GM18499 (cell line): ENCODE data around the gene TIMM22.

ENCODE experiments used
- ATAC-seq: cut with Tn5 transposase; IDR thresholded peaks from one replicate; pipeline ENCODE4 v1.9.1; 2021; ENCODE audit warnings: moderate number of reproducible peaks; ENCODE audit not compliant: insufficient read depth, unreplicated experiment

The TIMM22 gene

GRCh38 chr17:1012823-1013728 lies 16.1 kb downstream of the TIMM22 start:
- ATAC-seq = no peak

- ATAC-seq = no peak
Measured at GRCh38 chr17:1013729-1014090, 16.8 kb downstream of the TIMM22 start.

DNA sequence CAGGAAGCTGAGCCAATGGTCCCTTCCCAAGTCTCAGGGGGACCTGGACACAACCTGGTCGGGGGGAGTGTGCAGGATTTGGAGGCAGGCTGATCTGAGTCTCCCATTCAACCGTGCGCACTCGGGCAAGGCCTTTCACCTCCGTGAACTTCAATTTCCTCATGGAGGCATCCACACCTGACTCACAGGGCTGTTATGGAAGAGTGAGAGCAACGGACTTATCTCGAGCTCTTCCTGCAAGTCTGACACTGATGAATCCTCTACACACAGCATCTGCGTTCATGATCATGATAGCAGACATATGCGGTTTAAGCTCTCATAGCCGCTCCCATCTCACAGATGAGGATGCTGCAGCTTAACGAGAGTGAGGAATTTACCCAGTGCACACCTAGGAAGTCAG lies 21.6 kb downstream of the TIMM22 start:
- no peak for ATAC-seq

GRCh38 chr17:1019451-1019850 lies 22.5 kb downstream of the TIMM22 start:
- ATAC-seq = no peak

DNA sequence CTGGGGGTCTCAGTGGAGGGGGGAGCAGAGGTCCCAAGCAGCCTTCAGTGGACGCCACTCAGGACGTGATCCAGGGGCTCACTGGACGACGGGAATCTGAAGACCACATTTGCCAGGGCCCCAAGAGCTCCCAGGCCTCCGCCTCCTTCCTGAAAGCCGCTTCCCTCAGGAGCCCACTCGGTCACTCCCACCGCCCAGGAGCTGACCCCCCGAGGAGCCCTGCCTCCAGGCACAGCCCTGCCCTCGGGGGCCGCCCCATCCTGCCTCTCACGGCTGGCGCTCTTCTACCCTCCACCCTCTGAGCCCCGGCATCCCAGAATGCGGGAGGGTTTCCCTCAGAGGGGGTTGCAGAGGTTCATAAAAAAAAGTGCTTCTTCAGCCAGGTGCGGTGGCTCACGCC lies 24.2 kb downstream of the TIMM22 start:
- ATAC-seq = no peak

- ATAC-seq = no peak
Measured at GRCh38 chr17:1022278-1023024, 25.5 kb downstream of the TIMM22 start.

DNA sequence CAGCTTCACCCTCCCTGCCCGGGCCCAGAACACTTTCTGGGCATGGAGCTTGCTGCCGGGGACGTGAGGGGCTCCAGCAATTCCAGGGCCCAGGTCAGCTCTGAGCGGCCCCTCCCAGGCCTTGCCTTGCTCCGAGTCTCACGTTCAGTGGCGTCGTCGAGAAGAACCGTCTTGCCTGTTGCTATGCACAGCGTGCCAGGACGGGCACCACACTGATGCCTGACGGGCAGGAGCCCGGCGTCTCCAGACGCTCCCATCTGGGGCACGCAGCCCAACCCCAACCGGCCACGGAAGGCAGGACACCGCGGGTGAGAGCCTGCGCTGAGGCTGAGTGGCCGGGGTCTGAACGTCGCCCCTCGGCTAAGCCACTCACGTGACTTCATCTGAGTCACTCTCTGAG lies 27.1 kb downstream of the TIMM22 start:
- ATAC-seq = no peak

GRCh38 chr17:1025733-1026598 lies 29.0 kb downstream of the TIMM22 start:
- no peak for ATAC-seq

DNA sequence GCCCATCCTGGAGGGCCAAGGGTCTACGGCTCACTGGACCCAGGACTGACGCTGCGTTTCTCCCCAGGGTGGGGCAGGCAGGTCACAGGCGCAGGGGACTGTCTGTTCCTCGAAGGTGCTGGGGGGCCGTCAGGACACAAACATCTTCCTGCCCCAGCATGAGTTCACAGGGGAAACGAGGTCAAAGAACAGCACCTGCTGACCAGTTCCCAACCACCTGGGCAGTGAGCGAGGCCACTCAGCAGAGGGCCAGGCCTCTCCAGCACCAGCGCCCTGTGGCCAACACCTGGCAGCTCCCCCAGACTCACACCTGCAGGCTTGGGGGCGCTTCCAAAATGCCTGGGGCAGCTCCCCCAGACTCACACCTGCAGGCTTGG lies 29.7 kb downstream of the TIMM22 start:
- ATAC-seq = no peak

DNA sequence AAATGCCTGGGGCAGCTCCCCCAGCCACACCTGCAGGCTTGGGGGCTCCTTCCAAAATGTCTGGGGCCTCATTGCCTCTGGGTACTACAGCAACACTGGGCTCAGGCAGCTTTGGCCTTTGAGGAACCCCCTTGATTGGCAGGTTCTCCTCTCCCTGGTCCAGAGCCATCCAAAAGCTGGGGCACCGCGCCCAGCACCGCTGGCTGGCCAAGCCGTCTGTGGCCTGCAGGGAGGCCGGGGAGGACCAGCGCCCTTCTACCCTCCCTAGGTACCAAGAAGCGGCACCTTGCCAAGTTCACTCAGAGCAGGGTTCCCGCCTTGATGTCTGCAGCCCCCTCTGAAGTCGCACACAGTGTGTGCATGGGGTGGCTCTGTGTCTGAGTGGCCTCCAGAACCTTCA lies 30.1 kb downstream of the TIMM22 start:
- no peak for ATAC-seq

DNA sequence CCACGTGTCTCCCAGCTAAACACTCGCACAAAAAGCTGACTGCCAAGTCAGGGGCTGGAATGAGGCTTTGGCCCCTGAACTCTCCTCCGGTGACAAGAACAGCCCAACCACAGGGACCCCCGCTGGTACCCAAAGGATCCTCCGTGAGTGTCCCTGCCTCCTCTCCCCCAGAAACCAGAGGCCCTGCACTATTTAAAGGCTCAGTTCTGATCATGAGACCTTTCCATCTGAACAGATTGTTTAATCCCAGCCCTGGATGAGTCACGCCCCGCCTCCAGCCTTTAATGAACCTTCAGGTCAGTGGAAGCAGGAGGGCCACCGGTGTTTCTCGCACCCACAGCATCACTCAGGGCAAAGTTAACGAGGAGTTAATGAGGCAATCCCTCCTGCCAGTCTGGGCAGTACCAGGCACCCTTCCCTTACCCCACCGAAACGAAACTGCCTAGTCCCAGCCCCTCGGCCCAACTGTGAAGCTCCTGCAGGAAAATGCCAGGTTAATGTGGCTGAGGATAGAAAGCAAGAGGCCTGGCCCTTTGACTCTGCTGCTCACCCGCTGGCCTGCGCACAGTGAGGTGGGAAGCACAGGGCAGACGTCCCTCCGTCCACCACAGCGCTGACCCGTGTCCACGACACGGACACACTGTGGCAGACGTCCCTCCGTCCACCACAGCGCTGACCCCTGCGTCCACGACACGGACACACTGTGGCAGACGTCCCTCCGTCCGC lies 32.4 kb downstream of the TIMM22 start:
- no peak for ATAC-seq

DNA sequence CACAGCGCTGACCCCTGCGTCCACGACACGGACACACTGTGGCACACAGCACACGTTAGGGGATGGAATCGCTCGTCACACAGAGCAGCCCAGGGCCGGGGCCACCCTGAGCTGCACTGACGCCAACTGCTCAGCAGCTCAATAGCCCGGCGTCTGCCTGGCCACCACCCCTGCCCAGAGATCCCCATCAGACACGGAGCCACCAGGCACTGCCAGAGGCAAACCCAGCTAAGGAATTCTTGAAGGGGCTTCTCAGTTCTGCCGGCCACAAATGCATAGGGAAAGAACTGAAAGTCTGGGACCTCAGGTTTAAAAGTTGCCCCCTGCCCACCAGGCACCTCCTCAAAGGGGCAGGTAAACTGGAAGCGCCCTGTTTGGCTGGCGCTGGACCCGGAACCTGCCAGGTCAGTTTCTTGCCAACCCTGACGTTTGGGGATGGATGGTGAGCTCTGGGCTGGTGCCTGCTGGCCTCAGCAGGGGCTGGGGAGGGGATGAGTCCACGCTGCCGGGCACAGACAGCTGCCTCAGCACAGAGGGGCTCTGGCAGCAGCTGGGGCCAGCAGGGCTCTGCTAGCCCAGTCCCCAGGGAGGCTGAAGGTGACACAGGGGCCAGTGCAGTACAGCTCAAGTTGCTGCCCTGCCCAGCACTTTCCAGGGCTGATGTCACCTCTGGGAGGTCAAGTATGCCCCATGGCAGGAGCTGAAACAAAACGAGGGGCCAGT lies 33.2 kb downstream of the TIMM22 start:
- no peak for ATAC-seq

GRCh38 chr17:1030684-1031532 lies 34.0 kb downstream of the TIMM22 start:
- ATAC-seq = no peak

DNA sequence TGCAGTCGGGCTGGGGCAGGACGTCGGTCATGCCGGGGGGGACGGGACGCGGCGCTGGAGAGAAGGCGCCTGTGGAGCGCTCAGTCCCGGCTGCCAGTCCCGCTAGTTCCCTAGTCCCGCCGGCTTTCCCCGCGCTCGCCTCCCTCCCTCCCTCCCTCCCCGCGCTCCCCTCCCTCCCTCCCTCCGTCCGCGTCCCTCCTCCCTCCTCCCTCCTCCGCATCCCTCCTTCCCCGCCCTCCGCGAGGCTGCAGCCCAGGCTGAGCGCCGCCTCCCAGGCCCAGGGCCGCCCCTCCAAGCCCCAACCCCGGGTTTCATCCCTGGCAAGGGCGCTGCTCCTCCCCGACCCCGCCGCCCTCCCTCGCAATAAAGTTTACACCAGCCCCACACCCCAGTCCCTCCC lies 34.8 kb downstream of the TIMM22 start:
- ATAC-seq = no peak

- ATAC-seq = no peak
Measured at GRCh38 chr17:1032391-1032790, 35.5 kb downstream of the TIMM22 start.

GRCh38 chr17:1033503-1033902 lies 36.6 kb downstream of the TIMM22 start:
- no peak for ATAC-seq

DNA sequence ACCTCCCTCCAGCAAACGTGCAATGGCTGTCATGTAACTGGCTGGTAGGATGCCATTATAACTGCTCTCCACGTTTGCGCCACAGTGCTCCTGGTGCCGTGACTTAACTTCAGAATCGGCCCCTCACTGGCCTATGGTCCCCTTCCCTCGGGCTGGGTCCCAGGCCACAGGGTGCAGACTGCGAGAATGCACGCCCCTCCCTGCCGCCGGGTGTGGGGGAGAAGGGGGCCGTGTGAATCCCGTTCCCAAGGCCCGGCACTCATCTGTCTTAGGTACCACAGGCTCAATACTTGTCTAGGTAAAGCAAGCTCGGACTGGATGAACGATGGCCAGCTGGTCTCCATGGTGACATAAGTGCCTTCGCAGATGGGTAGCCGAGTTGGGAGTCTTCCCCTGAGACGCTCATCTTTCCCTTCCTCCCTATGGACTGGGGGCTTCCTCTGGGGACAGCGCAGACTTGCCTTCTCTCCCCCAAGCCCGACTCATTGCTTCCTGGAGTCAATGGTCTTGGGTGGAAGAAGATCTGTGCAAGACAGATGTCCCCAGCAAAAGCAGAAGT lies 37.8 kb downstream of the TIMM22 start:
- no peak for ATAC-seq

GRCh38 chr17:1035546-1036170 lies 38.7 kb downstream of the TIMM22 start:
- no peak for ATAC-seq
